ENCODE data around the gene ZFYVE28. TPM values are rescaled to one million over a fixed set of nuclear protein-coding genes. Genes with fewer than 3 reads are reported as not detected.

The ZFYVE28 gene
- total RNA-seq, 2 donors from 2014 or later, result 29.6 to 31.6 TPM

GRCh38 chr4:2339458-2340271, 78.8 kb downstream of the ZFYVE28 start:
- no peaks in the 10 kb centered on the region for H3K9me3 ChIP-seq
- intact Hi-C loops (cut with DNase I), result no loop called here
- no peak overlapping the region for H3K9ac ChIP-seq (ENCODE audit: low read depth in 2 of 2, low read length in 2 of 2)
- no peaks in the 10 kb centered on the region for H3K4me1 ChIP-seq
- no peak overlapping the region for H3K4me3 ChIP-seq
- DNase-seq, result peak; percentile 15
- no peak overlapping the region for H3K27ac ChIP-seq
- TF ChIP-seq CTCF (IDR thresholded peaks at IDR 0.05), result no peak
- no peaks in the 10 kb centered on the region for H3K36me3 ChIP-seq
- H3K27me3 ChIP-seq, result no peaks in the 10 kb centered on the region

- Histone ChIP-seq H3K36me3 (no peaks in the 10 kb centered on the region), H3K9ac (ENCODE audit: low read depth in 2 of 2, low read length in 2 of 2) (no peak overlapping the region), H3K27ac (no peak overlapping the region), H3K4me3 (no peak overlapping the region), H3K27me3 (no peaks in the 10 kb centered on the region), H3K4me1 (peaks cover 4% of the 10 kb centered on the region), H3K9me3 (no peaks in the 10 kb centered on the region)
- intact Hi-C loops (cut with DNase I), result no loop called here
- TF ChIP-seq CTCF (IDR thresholded peaks at IDR 0.05), result no peak
- DNase-seq, result no peak
Observed at GRCh38 chr4:2338754-2339457, 79.5 kb downstream of the ZFYVE28 start.

- no peak overlapping the region for H3K4me3 ChIP-seq
- H3K9ac ChIP-seq (ENCODE audit: low read depth in 2 of 2, low read length in 2 of 2), result no peak overlapping the region
- no peaks in the 10 kb centered on the region for H3K9me3 ChIP-seq
- no peak overlapping the region for H3K27ac ChIP-seq
- intact Hi-C loops (cut with DNase I), result no loop called here
- no peaks in the 10 kb centered on the region for H3K27me3 ChIP-seq
- TF ChIP-seq CTCF (IDR thresholded peaks at IDR 0.05), result no peak
- H3K36me3 ChIP-seq, result no peaks in the 10 kb centered on the region
- H3K4me1 ChIP-seq, result peaks cover 7% of the 10 kb centered on the region
- no peak for DNase-seq
Observed at GRCh38 chr4:2337896-2338295, 80.5 kb downstream of the ZFYVE28 start.

GRCh38 chr4:2337131-2337723, 81.2 kb downstream of the ZFYVE28 start:
- no peak for TF ChIP-seq CTCF (IDR thresholded peaks at IDR 0.05)
- H3K4me1 ChIP-seq, result peaks cover 7% of the 10 kb centered on the region
- H3K9ac ChIP-seq (ENCODE audit: low read depth in 2 of 2, low read length in 2 of 2), result no peak overlapping the region
- DNase-seq, result no peak
- intact Hi-C loops (cut with DNase I), result no loop called here
- H3K27ac ChIP-seq, result no peak overlapping the region
- H3K9me3 ChIP-seq, result no peaks in the 10 kb centered on the region
- H3K4me3 ChIP-seq, result no peak overlapping the region
- no peaks in the 10 kb centered on the region for H3K27me3 ChIP-seq
- no peaks in the 10 kb centered on the region for H3K36me3 ChIP-seq

- Histone ChIP-seq H3K27me3 (no peaks in the 10 kb centered on the region), H3K4me3 (no peak overlapping the region), H3K36me3 (no peaks in the 10 kb centered on the region), H3K27ac (no peak overlapping the region), H3K9me3 (no peaks in the 10 kb centered on the region), H3K4me1 (peaks cover 7% of the 10 kb centered on the region), H3K9ac (ENCODE audit: low read depth in 2 of 2, low read length in 2 of 2) (no peak overlapping the region)
- no peak for TF ChIP-seq CTCF (IDR thresholded peaks at IDR 0.05)
- DNase-seq, result no peak
- intact Hi-C loops (cut with DNase I), result no loop called here
Observed at GRCh38 chr4:2336659-2337058, 81.8 kb downstream of the ZFYVE28 start.

All from colonic mucosa (tissue), 4 donors.